ENCODE measurements around the gene NAGPA. TPM values are rescaled to one million over a fixed set of nuclear protein-coding genes. Genes with fewer than 3 reads are reported as not detected.
"Not testable (repeated sequence)": the region's sequence is repeated elsewhere in the genome, so short reads cannot be mapped to it uniquely, and the experiment has no call there.

Gene NAGPA, protein sequence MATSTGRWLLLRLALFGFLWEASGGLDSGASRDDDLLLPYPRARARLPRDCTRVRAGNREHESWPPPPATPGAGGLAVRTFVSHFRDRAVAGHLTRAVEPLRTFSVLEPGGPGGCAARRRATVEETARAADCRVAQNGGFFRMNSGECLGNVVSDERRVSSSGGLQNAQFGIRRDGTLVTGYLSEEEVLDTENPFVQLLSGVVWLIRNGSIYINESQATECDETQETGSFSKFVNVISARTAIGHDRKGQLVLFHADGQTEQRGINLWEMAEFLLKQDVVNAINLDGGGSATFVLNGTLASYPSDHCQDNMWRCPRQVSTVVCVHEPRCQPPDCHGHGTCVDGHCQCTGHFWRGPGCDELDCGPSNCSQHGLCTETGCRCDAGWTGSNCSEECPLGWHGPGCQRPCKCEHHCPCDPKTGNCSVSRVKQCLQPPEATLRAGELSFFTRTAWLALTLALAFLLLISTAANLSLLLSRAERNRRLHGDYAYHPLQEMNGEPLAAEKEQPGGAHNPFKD
- total RNA-seq, result 10 to 100 TPM; 10.1 to 11.3 TPM

DNA sequence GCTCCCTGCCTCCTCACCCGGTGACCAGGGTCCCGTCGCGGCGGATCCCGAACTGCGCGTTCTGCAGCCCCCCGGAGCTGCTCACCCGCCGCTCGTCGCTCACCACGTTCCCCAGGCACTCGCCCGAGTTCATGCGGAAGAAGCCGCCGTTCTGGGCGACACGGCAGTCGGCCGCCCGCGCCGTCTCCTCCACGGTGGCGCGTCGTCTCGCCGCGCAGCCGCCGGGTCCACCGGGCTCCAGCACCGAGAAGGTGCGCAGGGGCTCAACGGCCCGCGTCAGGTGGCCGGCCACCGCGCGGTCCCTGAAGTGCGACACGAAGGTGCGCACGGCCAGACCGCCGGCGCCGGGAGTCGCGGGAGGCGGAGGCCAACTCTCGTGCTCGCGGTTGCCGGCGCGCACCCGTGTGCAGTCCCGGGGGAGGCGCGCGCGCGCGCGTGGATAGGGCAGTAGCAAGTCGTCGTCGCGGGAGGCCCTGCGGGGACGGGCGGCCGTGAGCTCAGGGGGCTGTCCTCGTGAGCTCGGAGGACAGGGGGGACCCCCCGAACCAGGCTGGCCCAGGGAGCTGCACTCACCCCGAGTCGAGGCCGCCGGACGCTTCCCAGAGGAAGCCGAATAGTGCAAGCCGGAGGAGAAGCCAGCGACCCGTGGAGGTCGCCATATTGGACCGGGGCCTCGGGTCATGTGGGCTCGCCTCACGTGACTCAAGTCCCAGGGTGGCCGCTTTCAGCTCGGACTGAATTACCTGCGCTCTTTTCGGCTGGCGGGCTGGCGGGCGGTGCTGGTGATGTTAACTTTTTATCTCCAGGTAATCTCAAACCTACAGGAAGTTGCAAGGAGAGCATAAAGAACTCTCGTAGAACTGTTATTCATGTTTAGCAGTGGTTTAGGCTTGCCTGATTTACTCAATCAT is at the start of gene NAGPA:
TSS of gene NAGPA (minus strand) at position 680 of the 911 bp plus-strand sequence. CDS start at position 659, 21 bp downstream.
- TF ChIP-seq, protein P1, sequence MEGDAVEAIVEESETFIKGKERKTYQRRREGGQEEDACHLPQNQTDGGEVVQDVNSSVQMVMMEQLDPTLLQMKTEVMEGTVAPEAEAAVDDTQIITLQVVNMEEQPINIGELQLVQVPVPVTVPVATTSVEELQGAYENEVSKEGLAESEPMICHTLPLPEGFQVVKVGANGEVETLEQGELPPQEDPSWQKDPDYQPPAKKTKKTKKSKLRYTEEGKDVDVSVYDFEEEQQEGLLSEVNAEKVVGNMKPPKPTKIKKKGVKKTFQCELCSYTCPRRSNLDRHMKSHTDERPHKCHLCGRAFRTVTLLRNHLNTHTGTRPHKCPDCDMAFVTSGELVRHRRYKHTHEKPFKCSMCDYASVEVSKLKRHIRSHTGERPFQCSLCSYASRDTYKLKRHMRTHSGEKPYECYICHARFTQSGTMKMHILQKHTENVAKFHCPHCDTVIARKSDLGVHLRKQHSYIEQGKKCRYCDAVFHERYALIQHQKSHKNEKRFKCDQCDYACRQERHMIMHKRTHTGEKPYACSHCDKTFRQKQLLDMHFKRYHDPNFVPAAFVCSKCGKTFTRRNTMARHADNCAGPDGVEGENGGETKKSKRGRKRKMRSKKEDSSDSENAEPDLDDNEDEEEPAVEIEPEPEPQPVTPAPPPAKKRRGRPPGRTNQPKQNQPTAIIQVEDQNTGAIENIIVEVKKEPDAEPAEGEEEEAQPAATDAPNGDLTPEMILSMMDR (IDR thresholded peaks at IDR 0.05), result no peak
- intact Hi-C loops (cut with micrococcal nuclease), result no loop called here
- no peaks in the 10 kb centered on the region for H3K9me3 Mint-ChIP-seq
- peaks cover 3% of the 10 kb centered on the region for H3K36me3 Mint-ChIP-seq (ENCODE audit: low read depth)
- POLR2A ChIA-PET, result interaction anchor here (0.8 to 2.3 kb wide), 7 partner anchors 12 to 74 kb away, joined by 3 to 8 read pairs (median 3); partner anchors contain the start of genes ALG1 and C16orf89
- CTCF ChIA-PET, result interaction anchor here (1.0 to 1.6 kb wide), 5 partner anchors 9 to 409 kb away, joined by 3 to 5 read pairs (median 4); partner anchors contain the start of gene MGRN1
- H3K27me3 Mint-ChIP-seq, result no peaks in the 10 kb centered on the region
- ATAC-seq (peak; percentile 91), DNase-seq (peak; percentile 93)
- peaks cover 18% of the 10 kb centered on the region for H3K4me1 Mint-ChIP-seq (ENCODE audit: low read depth)
- H3K4me3 Mint-ChIP-seq, result peak within 1 kb of the TSS; percentile 81
- peak within 1 kb of the TSS; percentile 78 for H3K27ac Mint-ChIP-seq

DNA sequence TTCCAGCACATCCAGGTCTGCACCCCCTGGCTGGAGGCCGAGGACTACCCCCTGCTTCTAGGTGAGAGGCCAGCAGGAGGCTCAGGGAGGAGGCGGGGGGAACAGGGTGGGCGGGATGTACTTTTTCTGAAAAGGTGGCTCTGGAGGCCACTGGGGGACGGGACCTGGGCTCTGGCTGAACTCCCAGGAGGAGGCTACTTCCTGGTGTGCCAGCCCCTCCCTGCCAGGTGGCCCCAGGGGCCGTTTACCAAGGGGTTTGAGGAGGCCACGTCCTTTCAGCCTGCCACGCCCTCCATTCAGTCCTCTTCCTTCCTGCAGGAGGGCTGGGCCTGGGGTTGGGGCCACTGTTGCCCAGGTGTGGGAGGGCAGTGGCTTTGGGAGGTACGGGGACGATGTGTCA is 47.3 kb upstream of the NAGPA start:
- H3K4me1 Mint-ChIP-seq (ENCODE audit: low read depth); CTCF ChIA-PET; H3K4me3 Mint-ChIP-seq; ATAC-seq; H3K27ac Mint-ChIP-seq; DNase-seq; H3K27me3 Mint-ChIP-seq; H3K9me3 Mint-ChIP-seq; POLR2A ChIA-PET; intact Hi-C loops (cut with micrococcal nuclease): not testable (repeated sequence)
- H3K36me3 Mint-ChIP-seq (ENCODE audit: low read depth), result peaks cover 29% of the 10 kb centered on the region

DNA sequence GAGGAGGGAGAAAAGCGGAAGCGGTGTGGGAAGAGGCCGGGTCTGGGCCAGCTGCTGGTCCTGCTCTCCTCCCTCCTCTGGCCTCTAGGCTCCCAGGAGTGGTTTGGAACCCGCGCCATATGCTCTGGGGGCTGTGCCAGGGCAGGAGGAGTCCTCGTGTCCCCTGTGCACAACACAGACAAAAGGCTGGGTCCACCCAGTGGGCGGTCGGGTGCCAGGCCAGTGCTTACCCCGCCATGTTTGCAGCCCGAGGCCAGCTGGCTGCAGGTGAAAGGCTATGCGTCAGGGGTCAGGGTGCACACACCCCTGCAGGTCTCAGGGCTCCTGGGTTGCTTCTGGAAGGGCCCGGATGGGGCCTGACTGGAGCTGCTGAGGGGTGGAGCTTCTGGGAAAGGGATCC is 46.7 kb upstream of the NAGPA start:
- peaks cover 32% of the 10 kb centered on the region for H3K36me3 Mint-ChIP-seq (ENCODE audit: low read depth)
- H3K27ac Mint-ChIP-seq; intact Hi-C loops (cut with micrococcal nuclease); ATAC-seq; H3K4me1 Mint-ChIP-seq (ENCODE audit: low read depth); H3K4me3 Mint-ChIP-seq; POLR2A ChIA-PET; H3K9me3 Mint-ChIP-seq; H3K27me3 Mint-ChIP-seq; CTCF ChIA-PET; DNase-seq: not testable (repeated sequence)

DNA sequence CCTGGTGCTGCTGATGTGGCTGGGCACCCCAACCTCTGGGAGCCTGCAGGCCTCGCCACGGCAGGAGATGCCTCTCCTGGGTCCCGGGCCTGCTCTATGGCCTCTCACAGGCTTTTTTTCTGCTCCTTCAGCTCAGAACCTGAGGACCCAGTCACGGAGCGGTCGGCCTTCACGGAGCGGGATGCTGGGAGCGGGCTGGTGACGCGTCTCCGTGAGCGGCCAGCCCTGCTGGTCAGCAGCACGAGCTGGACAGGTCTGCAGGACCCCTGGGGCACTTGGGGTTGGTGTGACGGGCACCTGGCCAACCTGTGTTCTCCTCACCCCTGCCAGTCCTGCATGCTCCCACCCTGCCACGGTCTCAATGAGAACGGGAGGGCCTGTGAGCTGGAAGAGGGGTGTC is 44.9 kb upstream of the NAGPA start:
- intact Hi-C loops (cut with micrococcal nuclease), result no loop called here
- TF ChIP-seq, protein P1 (IDR thresholded peaks at IDR 0.05), result no peak
- DNase-seq, result no peak
- Mint-ChIP-seq H3K9me3 (no peaks in the 10 kb centered on the region), H3K27me3 (no peaks in the 10 kb centered on the region), H3K36me3 (ENCODE audit: low read depth) (peaks cover 29% of the 10 kb centered on the region), H3K4me3 (no peak overlapping the region), H3K27ac (no peak overlapping the region), H3K4me1 (ENCODE audit: low read depth) (peaks cover 5% of the 10 kb centered on the region)
- CTCF ChIA-PET, result interaction anchor here (0.8 kb wide), 1 partner anchor 14 kb away, joined by 3 read pairs; no protein-coding TSS in a partner anchor
- ATAC-seq, result no peak
- POLR2A ChIA-PET, result no interaction called here

DNA sequence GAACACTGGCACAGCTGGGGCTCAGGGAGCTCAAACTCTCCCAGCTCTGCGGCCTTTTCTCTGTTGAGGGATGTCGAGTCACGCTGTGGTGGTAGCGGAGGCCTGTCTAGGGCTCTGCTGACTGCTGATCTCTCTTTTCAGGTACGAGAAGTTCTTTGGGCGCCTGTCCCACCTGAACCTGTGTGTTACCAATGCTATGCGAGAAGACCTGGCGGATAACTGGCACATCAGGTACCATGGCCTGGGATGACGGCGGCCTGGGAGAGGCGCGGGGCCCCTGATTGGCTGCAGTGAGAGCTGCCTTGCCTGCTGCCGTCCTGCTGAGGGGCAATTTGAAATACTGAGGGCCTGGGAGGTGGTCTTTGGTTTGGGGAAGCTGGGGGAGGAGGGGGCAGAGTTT is 43.6 kb upstream of the NAGPA start:
- no peaks in the 10 kb centered on the region for H3K9me3 Mint-ChIP-seq
- no peak for ATAC-seq
- TF ChIP-seq, protein P1 (IDR thresholded peaks at IDR 0.05), result no peak
- H3K4me3 Mint-ChIP-seq, result no peak overlapping the region
- ChIA-PET POLR2A (no interaction called here), CTCF (no interaction called here)
- H3K27ac Mint-ChIP-seq, result no peak overlapping the region
- no peak for DNase-seq
- peaks cover 16% of the 10 kb centered on the region for H3K4me1 Mint-ChIP-seq (ENCODE audit: low read depth)
- H3K36me3 Mint-ChIP-seq (ENCODE audit: low read depth), result peaks cover 34% of the 10 kb centered on the region
- intact Hi-C loops (cut with micrococcal nuclease), result no loop called here
- no peaks in the 10 kb centered on the region for H3K27me3 Mint-ChIP-seq

All from activated CD8-positive, alpha-beta T cell treated with anti-CD3 and anti-CD28 coated beads for 36 hours (primary cell).